Measurements from ENCODE around the gene WFS1.
A peak's percentile ranks its signal among the peaks of the same experiment; 100 is the strongest.

The WFS1 gene

GRCh38 chr4:6265546-6265945, 4.1 kb upstream of the WFS1 start:
- H3K4me3 Mint-ChIP-seq: no peak overlapping the region
- no peak overlapping the region for H3K27ac Mint-ChIP-seq
- H3K36me3 Mint-ChIP-seq (ENCODE audit: low read depth): no peaks in the 10 kb centered on the region
- no peaks in the 10 kb centered on the region for H3K9me3 Mint-ChIP-seq
- peaks cover 10% of the 10 kb centered on the region for H3K4me1 Mint-ChIP-seq
- peaks cover 44% of the 10 kb centered on the region for H3K27me3 Mint-ChIP-seq (ENCODE audit: low read depth, poor library complexity)
- TF ChIP-seq CTCF (IDR thresholded peaks at IDR 0.05): no peak
- DNase-seq: no peak

- H3K4me3 Mint-ChIP-seq: no peak overlapping the region
- peaks cover 40% of the 10 kb centered on the region for H3K27me3 Mint-ChIP-seq (ENCODE audit: low read depth, poor library complexity)
- no peak overlapping the region for H3K27ac Mint-ChIP-seq
- H3K4me1 Mint-ChIP-seq: peaks cover 20% of the 10 kb centered on the region
- no peaks in the 10 kb centered on the region for H3K9me3 Mint-ChIP-seq
- DNase-seq: no peak
- no peak for TF ChIP-seq CTCF (IDR thresholded peaks at IDR 0.05)
- H3K36me3 Mint-ChIP-seq (ENCODE audit: low read depth): no peaks in the 10 kb centered on the region
These were observed 2.1 kb upstream of the WFS1 start for GRCh38 chr4:6267573-6267972.

- Mint-ChIP-seq H3K9me3 (no peaks in the 10 kb centered on the region), H3K36me3 (ENCODE audit: low read depth) (no peaks in the 10 kb centered on the region), H3K27ac (no peak overlapping the region), H3K4me3 (peak overlapping the region; percentile 79), H3K4me1 (peaks cover 33% of the 10 kb centered on the region), H3K27me3 (ENCODE audit: low read depth, poor library complexity) (peaks cover 40% of the 10 kb centered on the region)
- no peak for TF ChIP-seq CTCF (IDR thresholded peaks at IDR 0.05)
- DNase-seq: no peak
These were observed 717 bp upstream of the WFS1 start for GRCh38 chr4:6268650-6269615.

GRCh38 chr4:6270636-6271121, 1.0 kb downstream of the WFS1 start:
- peaks cover 48% of the 10 kb centered on the region for H3K4me1 Mint-ChIP-seq
- H3K27ac Mint-ChIP-seq: no peak overlapping the region
- peak overlapping the region; percentile 90 for H3K4me3 Mint-ChIP-seq
- H3K36me3 Mint-ChIP-seq (ENCODE audit: low read depth): no peaks in the 10 kb centered on the region
- H3K27me3 Mint-ChIP-seq (ENCODE audit: low read depth, poor library complexity): peaks cover 37% of the 10 kb centered on the region
- no peak for DNase-seq
- H3K9me3 Mint-ChIP-seq: no peaks in the 10 kb centered on the region
- TF ChIP-seq CTCF (IDR thresholded peaks at IDR 0.05): no peak

- Mint-ChIP-seq H3K27me3 (ENCODE audit: low read depth, poor library complexity) (peaks cover 34% of the 10 kb centered on the region), H3K36me3 (ENCODE audit: low read depth) (no peaks in the 10 kb centered on the region), H3K4me3 (peak overlapping the region; percentile 90), H3K27ac (no peak overlapping the region), H3K4me1 (peaks cover 52% of the 10 kb centered on the region), H3K9me3 (no peaks in the 10 kb centered on the region)
- no peak for TF ChIP-seq CTCF (IDR thresholded peaks at IDR 0.05)
- no peak for DNase-seq
These were observed 1.6 kb downstream of the WFS1 start for GRCh38 chr4:6271206-6271605.
